ENCODE results near the gene CDC7.

DNA sequence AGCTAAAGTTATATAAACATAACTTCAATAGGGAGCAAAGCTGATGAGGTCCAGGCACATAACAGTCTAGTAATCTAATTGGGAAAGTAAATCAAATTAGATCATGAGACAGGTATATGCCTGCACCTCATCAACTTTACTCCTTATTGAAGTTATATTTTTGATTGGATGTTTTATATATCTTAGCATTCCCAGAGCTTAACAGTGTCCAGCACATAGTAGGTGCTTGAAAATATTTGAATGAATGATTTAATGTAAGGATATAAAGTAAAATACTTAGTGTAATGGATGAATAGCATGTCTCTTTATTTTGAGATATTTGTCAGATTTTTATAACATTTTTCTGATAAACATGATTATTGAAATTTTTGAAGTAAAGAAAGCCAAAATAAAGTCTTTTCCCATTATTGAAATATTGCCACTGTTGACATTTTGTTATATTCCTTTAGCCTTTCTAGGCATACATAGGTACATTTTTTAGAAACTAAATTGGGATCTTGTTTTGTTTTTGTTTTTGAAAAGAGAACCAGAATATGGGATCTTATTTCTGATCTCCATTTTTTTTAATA is 2.8 kb downstream of the CDC7 start:
- TF ChIP-seq CTCF (conservative IDR thresholded peaks at IDR 0.05) (no peak), ZFX (IDR thresholded peaks at IDR 0.05) (no peak)
